ENCODE measurements around the gene GNAI3. TPM values are rescaled to one million over a fixed set of nuclear protein-coding genes. Genes with fewer than 3 reads are reported as not detected.
A peak's percentile ranks its signal among the peaks of the same experiment; 100 is the strongest.

GNAI3 gene
- total RNA-seq, 1 donor from 2014 or later, result 2.8 TPM

- H3K36me3 ChIP-seq, result no peaks in the 10 kb centered on the region
- DNase-seq (ENCODE audit: low spot score in 2 of 2), result peak in 1 of 2 donors; percentile 19
- intact Hi-C loops (cut with DNase I), result no loop called here
- peaks cover 7 to 24% of the 10 kb centered on the region in 2 donors for H3K4me1 ChIP-seq
- no peak for TF ChIP-seq CTCF (IDR thresholded peaks at IDR 0.05)
- H3K4me3 ChIP-seq, result no peak overlapping the region
- no peak overlapping the region for H3K27ac ChIP-seq
- H3K27me3 ChIP-seq, result no peaks in the 10 kb centered on the region
- no peaks in the 10 kb centered on the region for H3K9me3 ChIP-seq
These were observed 102.2 kb downstream of the GNAI3 start for GRCh38 chr1:109650609-109651008.

GRCh38 chr1:109652402-109652801 is 104.0 kb downstream of the GNAI3 start:
- intact Hi-C loops (cut with DNase I), result no loop called here
- H3K9me3 ChIP-seq, result no peaks in the 10 kb centered on the region

GRCh38 chr1:109653306-109653705 is 104.9 kb downstream of the GNAI3 start:
- Histone ChIP-seq H3K4me3 (no peak overlapping the region), H3K9me3 (no peaks in the 10 kb centered on the region), H3K27ac (no peak overlapping the region), H3K27me3 (no peaks in the 10 kb centered on the region), H3K4me1 (peaks cover 7 to 24% of the 10 kb centered on the region in 2 donors), H3K36me3 (no peaks in the 10 kb centered on the region)
- intact Hi-C loops (cut with DNase I), result no loop called here
- TF ChIP-seq CTCF (IDR thresholded peaks at IDR 0.05), result no peak
- no peak for DNase-seq (ENCODE audit: low spot score in 2 of 2)

More at GRCh38 chr1:109652402-109652801, 104.0 kb downstream of the GNAI3 start:
- Histone ChIP-seq H3K27ac (no peak overlapping the region), H3K4me3 (no peak overlapping the region), H3K36me3 (no peaks in the 10 kb centered on the region), H3K4me1 (peaks cover 7 to 24% of the 10 kb centered on the region in 2 donors), H3K27me3 (no peaks in the 10 kb centered on the region)
- no peak for TF ChIP-seq CTCF (IDR thresholded peaks at IDR 0.05)
- DNase-seq (ENCODE audit: low spot score in 2 of 2), result no peak

- DNase-seq (ENCODE audit: low spot score in 2 of 2), result no peak
- TF ChIP-seq CTCF (IDR thresholded peaks at IDR 0.05), result no peak
- Histone ChIP-seq H3K27me3 (no peaks in the 10 kb centered on the region), H3K9me3 (no peaks in the 10 kb centered on the region), H3K27ac (peak overlapping the region; percentile 84 to 94), H3K36me3 (peaks cover 0 to 7% of the 10 kb centered on the region in 2 donors), H3K4me3 (no peak overlapping the region), H3K4me1 (peaks cover 7 to 23% of the 10 kb centered on the region in 2 donors)
- intact Hi-C loops (cut with DNase I), result no loop called here
These were observed 106.1 kb downstream of the GNAI3 start for GRCh38 chr1:109654519-109654918.

- DNase-seq (ENCODE audit: low spot score in 2 of 2), result peak; percentile 39 to 93
- H3K9me3 ChIP-seq, result no peaks in the 10 kb centered on the region
- H3K27me3 ChIP-seq, result no peaks in the 10 kb centered on the region
- peaks cover 0 to 7% of the 10 kb centered on the region in 2 donors for H3K36me3 ChIP-seq
- H3K27ac ChIP-seq, result peak within 1 kb of the TSS; percentile 84 to 94
- H3K4me1 ChIP-seq, result peaks cover 7 to 13% of the 10 kb centered on the region in 2 donors
- intact Hi-C loops (cut with DNase I), result loop anchor here (1.0 kb wide), 1 partner anchor 12 kb away; the partner anchor contains the start of gene GSTM2
- TF ChIP-seq CTCF (IDR thresholded peaks at IDR 0.05), result no peak
- peak within 1 kb of the TSS; percentile 62 to 79 for H3K4me3 ChIP-seq
These were observed 107.5 kb downstream of the GNAI3 start, which contains the start of gene GSTM4 for GRCh38 chr1:109655615-109656519. Gene GSTM4 (plus strand): TSS chr1:109656099. CDS start chr1:109656390, 291 bp downstream.

Measured in ascending aorta (tissue), 2 donors.